HEK293 (cell line): ENCODE data around the gene PLXNA3.

Experiments used
- ATF2 ChIP-seq: fragments of 450-650 bp; formaldehyde crosslinking; IDR thresholded peaks from 2 replicates; pipeline ENCODE4 v1.5.1; 2016; ENCODE audit warnings: missing biosample characterization, missing genetic modification characterization, low read depth
- IKZF3 ChIP-seq: fragments of 450-650 bp; IDR thresholded peaks from 2 replicates; pipeline ENCODE4 v1.5.0; 2018; ENCODE audit warnings: missing biosample characterization, mild to moderate bottlenecking, missing genetic modification characterization, moderate library complexity
- KLF16 ChIP-seq: fragments of 450-650 bp; formaldehyde crosslinking; IDR thresholded peaks from 2 replicates; pipeline ENCODE4 v1.5.1; 2017; ENCODE audit warnings: missing biosample characterization, missing genetic modification characterization
- PATZ1 ChIP-seq: fragments of 450-650 bp; formaldehyde crosslinking; IDR thresholded peaks from 2 replicates; pipeline ENCODE4 v1.5.1; 2016; ENCODE audit warnings: missing biosample characterization, missing genetic modification characterization
- PRDM6 ChIP-seq: fragments of 450-650 bp; formaldehyde crosslinking; IDR thresholded peaks from 2 replicates; pipeline ENCODE4 v1.5.1; 2017; ENCODE audit warnings: missing biosample characterization, missing genetic modification characterization
- RBAK ChIP-seq: fragments of 450-650 bp; formaldehyde crosslinking; IDR thresholded peaks from 2 replicates; pipeline ENCODE4 v1.5.1; 2016; ENCODE audit warnings: missing biosample characterization, missing genetic modification characterization
- ZBTB26 ChIP-seq: fragments of 450-650 bp; formaldehyde crosslinking; optimal IDR thresholded peaks from 2 replicates; pipeline ENCODE3; 2016; ENCODE audit warnings: missing biosample characterization, mild to moderate bottlenecking, missing genetic modification characterization
- ZNF184 ChIP-seq: fragments of 450-650 bp; IDR thresholded peaks from 2 replicates; pipeline ENCODE4 v1.5.1; 2018; ENCODE audit warnings: missing biosample characterization, mild to moderate bottlenecking, missing genetic modification characterization
- ZNF202 ChIP-seq: fragments of 450-650 bp; formaldehyde crosslinking; IDR thresholded peaks from 2 replicates; pipeline ENCODE4 v1.5.1; 2016; ENCODE audit warnings: missing biosample characterization, missing genetic modification characterization, borderline replicate concordance
- ZNF221 ChIP-seq: fragments of 450-650 bp; formaldehyde crosslinking; IDR thresholded peaks from 2 replicates; pipeline ENCODE4 v1.5.1; 2017; ENCODE audit warnings: missing biosample characterization, missing genetic modification characterization, borderline replicate concordance
- ZNF24 ChIP-seq: fragments of 450-650 bp; formaldehyde crosslinking; IDR thresholded peaks from 2 replicates; pipeline ENCODE4 v1.5.1; 2016; ENCODE audit warnings: missing biosample characterization, missing genetic modification characterization
- ZNF26 ChIP-seq: fragments of 450-650 bp; formaldehyde crosslinking; IDR thresholded peaks from 2 replicates; pipeline ENCODE4 v1.5.1; 2016; ENCODE audit warnings: missing biosample characterization, missing genetic modification characterization
- ZNF354C ChIP-seq: fragments of 450-650 bp; formaldehyde crosslinking; IDR thresholded peaks from 2 replicates; pipeline ENCODE4 v1.5.1; 2016; ENCODE audit warnings: missing biosample characterization, missing genetic modification characterization, low read depth, borderline replicate concordance
- ZNF518A ChIP-seq: fragments of 450-650 bp; formaldehyde crosslinking; conservative IDR thresholded peaks from 2 replicates; pipeline ENCODE4 v1.5.1; 2016; ENCODE audit warnings: low read depth, missing biosample characterization, missing genetic modification characterization
- ZNF561 ChIP-seq: fragments of 450-650 bp; IDR thresholded peaks from 2 replicates; pipeline ENCODE4 v1.5.1; 2018; ENCODE audit warnings: missing biosample characterization, missing genetic modification characterization, borderline replicate concordance
- ZNF596 ChIP-seq: fragments of 450-650 bp; IDR thresholded peaks from 2 replicates; pipeline ENCODE4 v1.5.0; 2018; ENCODE audit warnings: missing biosample characterization, mild to moderate bottlenecking, missing genetic modification characterization, moderate library complexity
- ZNF639 ChIP-seq: fragments of 450-650 bp; formaldehyde crosslinking; IDR thresholded peaks from 2 replicates; pipeline ENCODE4 v1.5.1; 2016; ENCODE audit warnings: missing biosample characterization, missing genetic modification characterization
- ZNF664 ChIP-seq: fragments of 450-650 bp; formaldehyde crosslinking; IDR thresholded peaks from 2 replicates; pipeline ENCODE4 v1.5.1; 2016; ENCODE audit warnings: missing biosample characterization, missing genetic modification characterization
- ZNF677 ChIP-seq: fragments of 450-650 bp; IDR thresholded peaks from 2 replicates; pipeline ENCODE4 v1.5.0; 2018; ENCODE audit warnings: missing biosample characterization, mild to moderate bottlenecking, missing genetic modification characterization, moderate library complexity
- ZNF692 ChIP-seq: fragments of 450-650 bp; formaldehyde crosslinking; IDR thresholded peaks from 2 replicates; pipeline ENCODE4 v1.5.1; 2016; ENCODE audit warnings: missing biosample characterization, missing genetic modification characterization
- ZNF777 ChIP-seq: fragments of 450-650 bp; formaldehyde crosslinking; IDR thresholded peaks from 2 replicates; pipeline ENCODE4 v1.5.1; 2017; ENCODE audit warnings: missing biosample characterization, missing genetic modification characterization, borderline replicate concordance

The PLXNA3 gene

GRCh38 chrX:154428176-154429171 is 29.6 kb upstream of the PLXNA3 start, which contains the start of gene ATP6AP1 (continued):
- TF ChIP-seq ZNF202 (tag by site-specific recombination) (no peak), ZNF777 (tag by site-specific recombination) (no peak), ZNF184 (no peak), ZNF26 (no peak), KLF16 (no peak; the same call in 1 of the 2 replicates), ZNF561 (tag by site-specific recombination) (no peak; the same call in 1 of the 2 replicates), IKZF3 (tag by site-specific recombination) (peak; percentile 51; the same call in 1 of the 2 replicates), ZNF664 (tag by site-specific recombination) (no peak), ATF2 (tag by site-specific recombination) (no peak), PRDM6 (tag by site-specific recombination) (no peak), ZNF24 (no peak), ZNF221 (tag by site-specific recombination) (no peak), PATZ1 (tag by site-specific recombination) (peak; percentile 90), ZBTB26 (peak; percentile 54), ZNF692 (tag by site-specific recombination) (peak; percentile 98), ZNF518A (tag by site-specific recombination) (no peak), RBAK (tag by site-specific recombination) (no peak), ZNF677 (tag by site-specific recombination) (no peak), ZNF354C (tag by site-specific recombination) (no peak), ZNF639 (tag by site-specific recombination) (no peak), ZNF596 (tag by site-specific recombination) (no peak)
